Endothelial cell of umbilical vein (primary cell): ENCODE results near the gene KIF25. TPM values are rescaled to one million over a fixed set of nuclear protein-coding genes. Genes with fewer than 3 reads are reported as not detected.

Source experiments
- BruUV-seq: library from RNA; stranded (reverse); fragments of 400-500 nt; replicated peaks from 2 replicates; lab custom pipeline; 2021; lab: Mats Ljungman, UMichigan
- CTCF ChIA-PET: fragments of 300-600, 350-600 bp; sonication (Branson Sonifier 250); formaldehyde crosslinking; loops from one replicate; lab custom pipeline; 2021; ENCODE audit warnings: antibody characterized with exemption, inconsistent platforms; lab: Charles Lee
- POLR2A ChIA-PET: fragments of 300-600, 350-600 bp; sonication (Branson Sonifier 250); formaldehyde crosslinking; loops from one replicate; lab custom pipeline; 2021; ENCODE audit warnings: antibody characterized with exemption, inconsistent platforms; lab: Charles Lee
- DNase-seq: peaks from one replicate; pipeline ENCODE4 v3.0.0-alpha.2; 2011; ENCODE audit warnings: low read depth, low spot score
- FAIRE-seq: peaks from 2 replicates; lab custom pipeline; 2011; peaks lifted over from hg19 to GRCh38; lab: Jason Lieb, UNC
- H2AFZ ChIP-seq: 2 replicates; pipeline ENCODE4 v1.6.0; 2012; ENCODE audit warnings: low read depth, low read length, control low read depth, inconsistent platforms
- H3K27ac ChIP-seq: 2 replicates; pipeline ENCODE4 v1.5.1; 2011; ENCODE audit warnings: low read depth, mild to moderate bottlenecking, control low read depth, low read length, moderate library complexity; ENCODE audit not compliant: insufficient read depth
- H3K27me3 ChIP-seq, 2 experiments: 2 replicates each; pipeline versions ENCODE4 v1.6.0 to v1.6.1; 2011; ENCODE audit warnings: low read length in 2 of 2, mixed read lengths in 1 of 2; ENCODE audit not compliant: control insufficient read depth in 2 of 2, insufficient read depth in 2 of 2
- H3K36me3 ChIP-seq, 2 experiments: 2 replicates in 1 of 2; 3 replicates in 1 of 2; pipeline ENCODE4 v1.5.1; 2011; ENCODE audit warnings: low read length in 2 of 2, mild to moderate bottlenecking in 1 of 2, moderate library complexity in 1 of 2; ENCODE audit not compliant: control insufficient read depth in 2 of 2, insufficient read depth in 2 of 2; ENCODE audit errors: extremely low read depth in 1 of 2
- H3K4me1 ChIP-seq: 3 replicates; pipeline ENCODE4 v1.5.1; 2011; ENCODE audit warnings: mild to moderate bottlenecking, low read length; ENCODE audit not compliant: control insufficient read depth, insufficient read depth; ENCODE audit errors: extremely low read depth
- H3K4me2 ChIP-seq: 2 replicates; pipeline ENCODE4 v1.6.1; 2011; ENCODE audit warnings: low read length, control low read depth, mixed read lengths; ENCODE audit not compliant: insufficient read depth
- H3K4me3 ChIP-seq, 3 experiments: fragments of 200-600 bp in 1 of 3; sonication (generic), shearing (Covaris generic) in 1 of 3; replicated peaks in 1 of 3; 2 replicates each; pipeline ENCODE4 v1.5.1; 2011 to 2016; ENCODE audit warnings: control low read depth in 3 of 3, low read length in 3 of 3, mild to moderate bottlenecking in 2 of 3, inconsistent platforms in 1 of 3, low read depth in 1 of 3, moderate library complexity in 1 of 3; ENCODE audit not compliant: insufficient read depth in 1 of 3
- H3K79me2 ChIP-seq: 2 replicates; pipeline ENCODE4 v1.6.0; 2012; ENCODE audit warnings: low read length, inconsistent platforms; ENCODE audit not compliant: control insufficient read depth, insufficient read depth
- H3K9ac ChIP-seq: replicated peaks from 2 replicates; pipeline ENCODE3; 2011; ENCODE audit warnings: low read length, control low read depth; ENCODE audit not compliant: insufficient read depth; ENCODE audit errors: extremely low read depth
- H3K9me1 ChIP-seq: replicated peaks from 3 replicates; pipeline ENCODE4 v1.6.0; 2011; ENCODE audit warnings: mild to moderate bottlenecking, low read length; ENCODE audit not compliant: control insufficient read depth, insufficient read depth; ENCODE audit errors: extremely low read depth
- H3K9me3 ChIP-seq: replicated peaks from 2 replicates; pipeline ENCODE4 v1.5.1; 2012; ENCODE audit warnings: low read length, inconsistent platforms; ENCODE audit not compliant: control insufficient read depth, insufficient read depth
- H4K20me1 ChIP-seq: replicated peaks from 2 replicates; pipeline ENCODE3; 2011; ENCODE audit warnings: mild to moderate bottlenecking, low read length; ENCODE audit not compliant: control insufficient read depth, insufficient read depth; ENCODE audit errors: extremely low read depth
- CTCF ChIP-seq, 2 donors: IDR thresholded peaks; 1 replicate in 1 of 2; 2 replicates in 1 of 2; pipeline ENCODE4 v1.5.1; 2011; ENCODE audit warnings: low read length in 2 of 2, mild to moderate bottlenecking in 2 of 2, moderate library complexity in 2 of 2, control low read depth in 1 of 2, inconsistent platforms in 1 of 2, low read depth in 1 of 2; ENCODE audit not compliant: insufficient read depth in 1 of 2; ENCODE audit errors: extremely low read depth in 1 of 2
- EZH2 ChIP-seq: IDR thresholded peaks from 2 replicates; pipeline ENCODE4 v1.6.1; 2012; ENCODE audit warnings: borderline replicate concordance, low read depth, mild to moderate bottlenecking, moderate library complexity, low read length, inconsistent platforms; ENCODE audit not compliant: severe bottlenecking
- FOS ChIP-seq: IDR thresholded peaks from 2 replicates; pipeline ENCODE4 v1.6.1; 2011; ENCODE audit warnings: mild to moderate bottlenecking, low read length, moderate library complexity, borderline replicate concordance; ENCODE audit not compliant: insufficient read depth
- GATA2 ChIP-seq: IDR thresholded peaks from 2 replicates; pipeline ENCODE4 v1.7.0; 2011; ENCODE audit warnings: low read depth, mild to moderate bottlenecking, moderate library complexity, mixed read lengths, low read length; ENCODE audit not compliant: insufficient read length, insufficient read depth
- JUN ChIP-seq: IDR thresholded peaks from 2 replicates; pipeline ENCODE4 v1.6.1; 2011; ENCODE audit warnings: borderline replicate concordance, low read depth; ENCODE audit not compliant: insufficient read length, insufficient read depth
- MYC ChIP-seq: IDR thresholded peaks from one replicate; pipeline ENCODE4 v1.6.1; 2011; ENCODE audit warnings: mild to moderate bottlenecking, low read depth, low read length
- POLR2A ChIP-seq: IDR thresholded peaks from 2 replicates; pipeline ENCODE4 v1.6.1; 2012; ENCODE audit warnings: low read depth, mild to moderate bottlenecking, control low read depth, low read length
- POLR2AphosphoS5 ChIP-seq: IDR thresholded peaks from 2 replicates; pipeline ENCODE4 v1.6.1; 2012; ENCODE audit warnings: low read depth, mild to moderate bottlenecking, control low read depth, low read length, moderate library complexity; ENCODE audit not compliant: insufficient read depth
- dilution Hi-C: fragments of 300-500 bp; cut with MboI; formaldehyde crosslinking; loops from one replicate; pipeline ENCODE4 v1.15.0; 2019; ENCODE audit warnings: low sequenced_read_pairs; ENCODE audit not compliant: extremely low pct_ligation_motif_present
- intact Hi-C: fragments of 100-400 bp; cut with micrococcal nuclease; formaldehyde crosslinking; loops from one replicate; pipeline ENCODE4 v1.10.0; 2022
- polyA plus RNA-seq, 4 experiments: library from polyadenylated mRNA; depleted of rRNA in 3 of 4; stranded (reverse) in 3 of 4; unstranded in 1 of 4; fragments of >200 nt; gene quantifications; 2 replicates each; pipeline versions ENCODE4 v1.2.1 to v1.2.3, GENCODE V29; 2011 to 2012; ENCODE audit warnings: missing spikeins in 1 of 4
- total RNA-seq: library from RNA; stranded (reverse); gene quantifications from 2 replicates; pipeline ENCODE4 v1.2.3, GENCODE V29; 2021
- TF ChIP-seq, protein P1 (sequence below): IDR thresholded peaks from 2 replicates; pipeline ENCODE4 v1.6.1; 2011; ENCODE audit not compliant: insufficient read depth, insufficient read length

KIF25 gene
- total and polyA plus RNA-seq, 2 donors (not counting 3 experiments of a cell fraction or from before 2014, with no cell fraction given): not detected

- no peaks in the 10 kb centered on the region for H3K9me1 ChIP-seq
- DNase-seq (no peak), FAIRE-seq (no peak)
- H3K27ac ChIP-seq: no peak overlapping the region
- no peak overlapping the region for H2AFZ ChIP-seq
- no peaks in the 10 kb centered on the region for H3K27me3 ChIP-seq
- no peaks in the 10 kb centered on the region for H4K20me1 ChIP-seq
- POLR2A ChIA-PET: no interaction called here
- no peak overlapping the region for H3K4me3 ChIP-seq
- dilution Hi-C loops (no loop called here), intact Hi-C loops (no loop called here)
- H3K9me3 ChIP-seq: no peaks in the 10 kb centered on the region
- no TSS peak for BruUV-seq
- CTCF ChIA-PET: no interaction called here
- no peaks in the 10 kb centered on the region for H3K79me2 ChIP-seq
- H3K4me2 ChIP-seq: no peak overlapping the region
- H3K36me3 ChIP-seq: no peaks in the 10 kb centered on the region
- no peak overlapping the region for H3K9ac ChIP-seq
- TF ChIP-seq EZH2: no peak
- no peak for TF ChIP-seq CTCF (IDR thresholded peaks at IDR 0.05; ENCODE audit: extremely low read depth in 1 of 2, insufficient read depth in 1 of 2, low read depth in 1 of 2, low read length in 2 of 2)
- no peak for TF ChIP-seq POLR2AphosphoS5
- no peak for TF ChIP-seq FOS
- TF ChIP-seq, protein P1, sequence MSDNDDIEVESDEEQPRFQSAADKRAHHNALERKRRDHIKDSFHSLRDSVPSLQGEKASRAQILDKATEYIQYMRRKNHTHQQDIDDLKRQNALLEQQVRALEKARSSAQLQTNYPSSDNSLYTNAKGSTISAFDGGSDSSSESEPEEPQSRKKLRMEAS: no peak
- no peak for TF ChIP-seq MYC
- TF ChIP-seq GATA2: no peak
- TF ChIP-seq JUN: no peak
- no peak for TF ChIP-seq POLR2A
- peaks cover 14% of the 10 kb centered on the region for H3K4me1 ChIP-seq
Observed at GRCh38 chr6:168028181-168028580, 30.7 kb downstream of the KIF25 start.
